Measurements from ENCODE around the gene MYEF2. TPM values are rescaled to one million over a fixed set of nuclear protein-coding genes. Genes with fewer than 3 reads are reported as not detected.

MYEF2 gene
- total RNA-seq, 2 experiments from 2014 or later: 44.0 to 107 TPM

DNA sequence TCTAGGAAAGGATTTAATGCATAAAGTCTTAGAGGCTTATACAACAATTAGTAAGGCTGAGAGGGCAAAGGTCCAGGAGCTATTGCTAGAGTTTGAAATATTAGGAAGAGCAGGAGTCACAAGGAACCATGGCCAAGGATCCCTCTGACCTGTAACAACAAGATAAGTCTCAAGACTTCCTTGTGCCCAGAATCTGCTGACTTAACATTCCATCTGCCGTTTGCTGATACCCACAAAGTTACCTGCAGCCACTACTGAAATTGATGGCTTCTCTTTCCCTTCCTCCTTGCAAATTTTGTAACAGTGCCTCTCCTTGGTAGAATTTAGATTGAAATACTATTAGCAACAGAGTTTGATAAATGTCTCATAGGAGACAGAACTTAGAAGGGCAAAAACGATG lies 4.7 kb upstream of the MYEF2 start:
- ChIA-PET POLR2A (interaction anchor here (0.5 to 0.6 kb wide), 2 partner anchors 159 to 630 kb away, joined by 4 to 5 read pairs; no protein-coding TSS in a partner anchor), CTCF (ENCODE audit: unreplicated experiment) (no interaction called here)
- TF ChIP-seq, protein P1, sequence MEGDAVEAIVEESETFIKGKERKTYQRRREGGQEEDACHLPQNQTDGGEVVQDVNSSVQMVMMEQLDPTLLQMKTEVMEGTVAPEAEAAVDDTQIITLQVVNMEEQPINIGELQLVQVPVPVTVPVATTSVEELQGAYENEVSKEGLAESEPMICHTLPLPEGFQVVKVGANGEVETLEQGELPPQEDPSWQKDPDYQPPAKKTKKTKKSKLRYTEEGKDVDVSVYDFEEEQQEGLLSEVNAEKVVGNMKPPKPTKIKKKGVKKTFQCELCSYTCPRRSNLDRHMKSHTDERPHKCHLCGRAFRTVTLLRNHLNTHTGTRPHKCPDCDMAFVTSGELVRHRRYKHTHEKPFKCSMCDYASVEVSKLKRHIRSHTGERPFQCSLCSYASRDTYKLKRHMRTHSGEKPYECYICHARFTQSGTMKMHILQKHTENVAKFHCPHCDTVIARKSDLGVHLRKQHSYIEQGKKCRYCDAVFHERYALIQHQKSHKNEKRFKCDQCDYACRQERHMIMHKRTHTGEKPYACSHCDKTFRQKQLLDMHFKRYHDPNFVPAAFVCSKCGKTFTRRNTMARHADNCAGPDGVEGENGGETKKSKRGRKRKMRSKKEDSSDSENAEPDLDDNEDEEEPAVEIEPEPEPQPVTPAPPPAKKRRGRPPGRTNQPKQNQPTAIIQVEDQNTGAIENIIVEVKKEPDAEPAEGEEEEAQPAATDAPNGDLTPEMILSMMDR (conservative IDR thresholded peaks at IDR 0.05; ENCODE audit: low read length): no peak
- no peak for TF ChIP-seq EZH2phosphoT487 (IDR thresholded peaks at IDR 0.05; ENCODE audit: borderline replicate concordance, low read depth, low read length)
- no peak overlapping the region for H3K4me2 ChIP-seq (ENCODE audit: low read length)
- H3K9me3 ChIP-seq (ENCODE audit: low read length): no peaks in the 10 kb centered on the region
- no peak overlapping the region for H3K27ac ChIP-seq (ENCODE audit: low read depth, low read length, poor library complexity, severe bottlenecking)
- intact Hi-C loops (cut with micrococcal nuclease; ENCODE audit: unreplicated experiment): no loop called here
- BruUV-seq (replicated peaks): no TSS peak
- peaks cover 5% of the 10 kb centered on the region; the same call in 1 of the 2 replicates for H3K79me2 ChIP-seq (ENCODE audit: insufficient read depth, low read depth, low read length)
- H3K36me3 ChIP-seq (ENCODE audit: insufficient read depth, low read length): no peaks in the 10 kb centered on the region
- no peak overlapping the region for H3K4me3 ChIP-seq (ENCODE audit: low read depth, low read length, poor library complexity, severe bottlenecking)
- no peak for DNase-seq (ENCODE audit: low spot score)
- no peaks in the 10 kb centered on the region for H4K20me1 ChIP-seq (ENCODE audit: insufficient read depth, low read length)
- peaks cover 6% of the 10 kb centered on the region for H3K4me1 ChIP-seq (ENCODE audit: insufficient read depth, low read length, poor library complexity, severe bottlenecking)
- H3K9me2 ChIP-seq (ENCODE audit: insufficient read depth, low read length): no peaks in the 10 kb centered on the region
- no peak overlapping the region for H2AFZ ChIP-seq (ENCODE audit: low read length)

DNA sequence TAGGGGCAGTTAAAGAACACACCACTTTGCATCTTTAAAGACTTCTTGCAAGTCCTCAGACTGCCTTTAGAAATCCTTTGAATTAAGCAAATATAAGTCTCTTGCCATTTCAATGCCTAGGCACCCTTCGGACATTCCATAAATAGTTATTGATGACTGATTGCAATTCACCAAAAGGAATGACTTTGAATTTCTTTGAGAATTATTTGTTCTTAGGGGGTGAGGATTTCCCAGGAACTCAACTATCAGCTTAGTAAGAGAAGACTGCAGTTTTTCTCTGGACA lies 495 bp upstream of the MYEF2 start:
- DNase-seq (ENCODE audit: low spot score): no peak
- CTCF ChIA-PET (ENCODE audit: unreplicated experiment): no interaction called here
- intact Hi-C loops (cut with micrococcal nuclease; ENCODE audit: unreplicated experiment): loop anchor here (2.0 kb wide), 1 partner anchor 152 kb away; the partner anchor contains the start of gene DUT
- Histone ChIP-seq H3K4me1 (ENCODE audit: insufficient read depth, low read length, poor library complexity, severe bottlenecking) (peaks cover 36% of the 10 kb centered on the region), H3K9me3 (ENCODE audit: low read length) (peaks cover 13% of the 10 kb centered on the region; the same call in 1 of the 2 replicates), H2AFZ (ENCODE audit: low read length) (peak overlapping the region; percentile 94), H4K20me1 (ENCODE audit: insufficient read depth, low read length) (peaks cover 6% of the 10 kb centered on the region; the same call in 1 of the 2 replicates), H3K79me2 (ENCODE audit: insufficient read depth, low read depth, low read length) (peaks cover 47% of the 10 kb centered on the region), H3K27ac (ENCODE audit: low read depth, low read length, poor library complexity, severe bottlenecking) (peak overlapping the region; percentile 78), H3K9me2 (ENCODE audit: insufficient read depth, low read length) (no peaks in the 10 kb centered on the region), H3K36me3 (ENCODE audit: insufficient read depth, low read length) (peaks cover 22% of the 10 kb centered on the region), H3K4me2 (ENCODE audit: low read length) (peak overlapping the region; percentile 93), H3K4me3 (ENCODE audit: low read depth, low read length, poor library complexity, severe bottlenecking) (peak overlapping the region; percentile 84)
- TF ChIP-seq EZH2phosphoT487 (IDR thresholded peaks at IDR 0.05; ENCODE audit: borderline replicate concordance, low read depth, low read length): no peak
- TF ChIP-seq, protein P1 (conservative IDR thresholded peaks at IDR 0.05; ENCODE audit: low read length): no peak
- POLR2A ChIA-PET: interaction anchor here (0.7 kb wide), 1 partner anchor 9 kb away, joined by 3 read pairs; no protein-coding TSS in a partner anchor
- BruUV-seq (replicated peaks): no TSS peak

DNA sequence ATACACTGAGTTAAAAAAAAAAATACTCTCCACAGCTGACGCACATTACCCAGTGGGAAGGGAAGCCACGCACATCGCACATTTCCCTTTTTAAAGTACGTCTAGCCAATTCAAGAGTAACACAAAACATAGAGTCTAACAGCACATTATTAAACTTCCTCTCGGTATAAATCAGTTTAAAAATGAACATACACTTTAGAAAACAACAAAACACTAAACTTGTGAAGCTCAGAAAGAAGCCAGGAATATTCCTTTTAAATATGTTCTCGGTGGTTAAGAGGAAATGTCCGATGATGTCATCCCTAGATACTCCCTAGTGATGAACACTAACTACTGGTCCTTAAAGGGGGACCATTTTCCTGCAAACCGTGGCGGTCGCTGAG lies 721 bp downstream of the MYEF2 start:
- peak overlapping the region; percentile 78 for H3K27ac ChIP-seq (ENCODE audit: low read depth, low read length, poor library complexity, severe bottlenecking)
- CTCF ChIA-PET (ENCODE audit: unreplicated experiment): no interaction called here
- POLR2A ChIA-PET: interaction anchor here (1.1 to 1.2 kb wide), 2 partner anchors 153 to 155 kb away, joined by 3 to 4 read pairs; no protein-coding TSS in a partner anchor

More for the DNA sequence above, 721 bp downstream of the MYEF2 start:
- intact Hi-C loops (cut with micrococcal nuclease; ENCODE audit: unreplicated experiment): no loop called here
- Histone ChIP-seq H3K9me3 (ENCODE audit: low read length) (peaks cover 18% of the 10 kb centered on the region; the same call in 1 of the 2 replicates), H3K4me3 (ENCODE audit: low read depth, low read length, poor library complexity, severe bottlenecking) (peak overlapping the region; percentile 84), H3K4me2 (ENCODE audit: low read length) (peak overlapping the region; percentile 93), H3K79me2 (ENCODE audit: insufficient read depth, low read depth, low read length) (peaks cover 59% of the 10 kb centered on the region), H3K36me3 (ENCODE audit: insufficient read depth, low read length) (peaks cover 23% of the 10 kb centered on the region), H2AFZ (ENCODE audit: low read length) (peak overlapping the region; percentile 94), H3K4me1 (ENCODE audit: insufficient read depth, low read length, poor library complexity, severe bottlenecking) (peaks cover 43% of the 10 kb centered on the region), H4K20me1 (ENCODE audit: insufficient read depth, low read length) (peaks cover 6% of the 10 kb centered on the region; the same call in 1 of the 2 replicates), H3K9me2 (ENCODE audit: insufficient read depth, low read length) (no peaks in the 10 kb centered on the region)
- no TSS peak for BruUV-seq (replicated peaks)
- no peak for TF ChIP-seq EZH2phosphoT487 (IDR thresholded peaks at IDR 0.05; ENCODE audit: borderline replicate concordance, low read depth, low read length)
- TF ChIP-seq, protein P1 (conservative IDR thresholded peaks at IDR 0.05; ENCODE audit: low read length): no peak
- peak; percentile 63 for DNase-seq (ENCODE audit: low spot score)
